ENCODE measurements around the gene SCN4B. TPM values are rescaled to one million over a fixed set of nuclear protein-coding genes. Genes with fewer than 3 reads are reported as not detected.
A peak's percentile ranks its signal among the peaks of the same experiment; 100 is the strongest.

SCN4B gene
- total RNA-seq, 1 donor from 2014 or later, result 12.6 TPM

- intact Hi-C loops (cut with DNase I), result no loop called here
- DNase-seq (ENCODE audit: missing footprints) (peak; percentile 20), ATAC-seq (no peak)
These were observed 4.7 kb upstream of the SCN4B start for GRCh38 chr11:118157186-118157895.

GRCh38 chr11:118156531-118157185 lies 4.0 kb upstream of the SCN4B start:
- intact Hi-C loops (cut with DNase I), result no loop called here
- ATAC-seq (peak; percentile 24), DNase-seq (ENCODE audit: missing footprints) (peak; percentile 71)

- ATAC-seq (peak; percentile 9), DNase-seq (ENCODE audit: missing footprints) (peak; percentile 11)
- intact Hi-C loops (cut with DNase I), result no loop called here
These were observed 3.3 kb upstream of the SCN4B start for GRCh38 chr11:118155776-118156530.

GRCh38 chr11:118154641-118155040 lies 2.0 kb upstream of the SCN4B start:
- DNase-seq (ENCODE audit: missing footprints), result no peak
- intact Hi-C loops (cut with DNase I), result no loop called here
- ATAC-seq, result no peak

GRCh38 chr11:118153976-118154375 lies 1.4 kb upstream of the SCN4B start:
- DNase-seq (ENCODE audit: missing footprints) (peak; percentile 8), ATAC-seq (no peak)
- intact Hi-C loops (cut with DNase I), result no loop called here

GRCh38 chr11:118153516-118153915 lies 893 bp upstream of the SCN4B start:
- intact Hi-C loops (cut with DNase I), result no loop called here
- DNase-seq (ENCODE audit: missing footprints) (peak; percentile 13), ATAC-seq (no peak)

GRCh38 chr11:118152020-118152551 lies 537 bp downstream of the SCN4B start:
- DNase-seq (ENCODE audit: missing footprints) (no peak), ATAC-seq (no peak)
- intact Hi-C loops (cut with DNase I), result no loop called here

GRCh38 chr11:118151431-118151830 lies 1.2 kb downstream of the SCN4B start:
- ATAC-seq (no peak), DNase-seq (ENCODE audit: missing footprints) (no peak)
- intact Hi-C loops (cut with DNase I), result no loop called here

GRCh38 chr11:118149493-118149892 lies 3.1 kb downstream of the SCN4B start:
- ATAC-seq (no peak), DNase-seq (ENCODE audit: missing footprints) (no peak)
- intact Hi-C loops (cut with DNase I), result loop anchor here (5.0 kb wide), 1 partner anchor 338 kb away; no protein-coding TSS in a partner anchor

- ATAC-seq (no peak), DNase-seq (ENCODE audit: missing footprints) (no peak)
- intact Hi-C loops (cut with DNase I), result loop anchor here (5.0 kb wide), 1 partner anchor 338 kb away; no protein-coding TSS in a partner anchor
These were observed 3.8 kb downstream of the SCN4B start for GRCh38 chr11:118148856-118149255.

GRCh38 chr11:118148240-118148639 lies 4.4 kb downstream of the SCN4B start:
- ATAC-seq (no peak), DNase-seq (ENCODE audit: missing footprints) (no peak)
- intact Hi-C loops (cut with DNase I), result loop anchor here (5.0 kb wide), 1 partner anchor 339 kb away; no protein-coding TSS in a partner anchor

- DNase-seq (ENCODE audit: missing footprints), result no peak
- no peak for ATAC-seq
- intact Hi-C loops (cut with DNase I), result loop anchor here (5.0 kb wide), 1 partner anchor 340 kb away; no protein-coding TSS in a partner anchor
These were observed 5.1 kb downstream of the SCN4B start for GRCh38 chr11:118147502-118147901.

- intact Hi-C loops (cut with DNase I), result loop anchor here (5.0 kb wide), 1 partner anchor 341 kb away; no protein-coding TSS in a partner anchor
- ATAC-seq (no peak), DNase-seq (ENCODE audit: missing footprints) (no peak)
These were observed 6.1 kb downstream of the SCN4B start for GRCh38 chr11:118146554-118146953.

- intact Hi-C loops (cut with DNase I), result loop anchor here (1.0 to 5.0 kb wide), 5 partner anchors 26 to 342 kb away; no protein-coding TSS in a partner anchor
- DNase-seq (ENCODE audit: missing footprints) (peak; percentile 92), ATAC-seq (peak; percentile 89)
These were observed 7.1 kb downstream of the SCN4B start for GRCh38 chr11:118145285-118146227.

- DNase-seq (ENCODE audit: missing footprints) (no peak), ATAC-seq (peak; percentile 38)
- intact Hi-C loops (cut with DNase I), result loop anchor here (1.0 to 5.0 kb wide), 5 partner anchors 27 to 343 kb away; no protein-coding TSS in a partner anchor
These were observed 8.0 kb downstream of the SCN4B start for GRCh38 chr11:118144301-118145268.

GRCh38 chr11:118143661-118144185 lies 8.9 kb downstream of the SCN4B start:
- DNase-seq (ENCODE audit: missing footprints), result no peak
- intact Hi-C loops (cut with DNase I), result loop anchor here (2.0 kb wide), 2 partner anchors 51 to 221 kb away; no protein-coding TSS in a partner anchor

More at GRCh38 chr11:118143661-118144185, 8.9 kb downstream of the SCN4B start:
- ATAC-seq, result no peak

Measured in Right ventricle myocardium inferior (tissue), 1 donor.